ENCODE measurements around the gene DDX11. TPM values are rescaled to one million over a fixed set of nuclear protein-coding genes. Genes with fewer than 3 reads are reported as not detected.
"Not testable (repeated sequence)": the region's sequence is repeated elsewhere in the genome, so short reads cannot be mapped to it uniquely, and the experiment has no call there.

Gene DDX11
- total RNA-seq, 4 donors from 2014 or later = 9.6 to 33.9 (median 24.8) TPM

GRCh38 chr12:31089072-31089471 is 15.4 kb downstream of the DDX11 start:
- H3K36me3 ChIP-seq = no peaks in the 10 kb centered on the region
- TF ChIP-seq POLR2A (IDR thresholded peaks at IDR 0.05) (no peak), CTCF (IDR thresholded peaks at IDR 0.05) (no peak)
- H3K4me3 ChIP-seq (replicated peaks in 1 of 3) = no peak overlapping the region
- intact Hi-C loops (cut with DNase I) = no loop called here
- H3K27me3 ChIP-seq = no peaks in the 10 kb centered on the region
- WGBS, 2 donors = 93 to 95% methylated on average over 12 of the region's 12 CpGs
- H3K27ac ChIP-seq = no peak overlapping the region
- DNase-seq = no peak
- H3K4me1 ChIP-seq = no peaks in the 10 kb centered on the region
- H3K9me3 ChIP-seq = no peaks in the 10 kb centered on the region

GRCh38 chr12:31091629-31092028 is 18.0 kb downstream of the DDX11 start:
- H3K4me3 ChIP-seq (replicated peaks in 1 of 3); H3K27me3 ChIP-seq; intact Hi-C loops (cut with DNase I); H3K9me3 ChIP-seq; H3K4me1 ChIP-seq; H3K27ac ChIP-seq; H3K36me3 ChIP-seq; DNase-seq: not testable (repeated sequence)
- WGBS, 2 donors = 90 to 92% methylated on average over 6 to 16 of the region's 19 CpGs

GRCh38 chr12:31092718-31093117 is 19.1 kb downstream of the DDX11 start:
- H3K36me3 ChIP-seq; H3K9me3 ChIP-seq; H3K4me1 ChIP-seq; H3K27me3 ChIP-seq; H3K27ac ChIP-seq; DNase-seq; intact Hi-C loops (cut with DNase I); H3K4me3 ChIP-seq (replicated peaks in 1 of 3): not testable (repeated sequence)
- WGBS, 2 donors = no CpG with 5 or more reads among the region's 8 CpGs

GRCh38 chr12:31095080-31095860 is 21.6 kb downstream of the DDX11 start:
- WGBS, 2 donors = 94 to 95% methylated on average over 19 to 20 of the region's 21 CpGs
- H3K4me1 ChIP-seq; H3K27me3 ChIP-seq; DNase-seq; H3K4me3 ChIP-seq (replicated peaks in 1 of 3); H3K9me3 ChIP-seq; H3K36me3 ChIP-seq; intact Hi-C loops (cut with DNase I); H3K27ac ChIP-seq: not testable (repeated sequence)

GRCh38 chr12:31096251-31097065 is 22.8 kb downstream of the DDX11 start:
- H3K9me3 ChIP-seq; intact Hi-C loops (cut with DNase I); H3K36me3 ChIP-seq; H3K27me3 ChIP-seq; H3K4me3 ChIP-seq (replicated peaks in 1 of 3); H3K27ac ChIP-seq; H3K4me1 ChIP-seq: not testable (repeated sequence)
- DNase-seq = peak in 1 of 2 donors; percentile 23
- WGBS, 2 donors = 87 to 88% methylated on average over 15 to 17 of the region's 19 CpGs

- intact Hi-C loops (cut with DNase I); H3K36me3 ChIP-seq: not testable (repeated sequence)
- 91 to 93% methylated on average over 6 of the region's 8 CpGs for WGBS, 2 donors
These were observed 24.2 kb downstream of the DDX11 start for GRCh38 chr12:31097819-31098218.

GRCh38 chr12:31098363-31098762 is 24.7 kb downstream of the DDX11 start:
- H3K9me3 ChIP-seq; H3K4me1 ChIP-seq; intact Hi-C loops (cut with DNase I); H3K27ac ChIP-seq; H3K4me3 ChIP-seq (replicated peaks in 1 of 3); H3K27me3 ChIP-seq; H3K36me3 ChIP-seq; DNase-seq: not testable (repeated sequence)
- WGBS, 2 donors = 96 to 97% methylated on average over 5 of the region's 5 CpGs

More at GRCh38 chr12:31097819-31098218, 24.2 kb downstream of the DDX11 start:
- not testable (repeated sequence) for H3K9me3 ChIP-seq; DNase-seq; H3K27ac ChIP-seq; H3K27me3 ChIP-seq; H3K4me1 ChIP-seq; H3K4me3 ChIP-seq (replicated peaks in 1 of 3)

- H3K9me3 ChIP-seq; H3K27me3 ChIP-seq; H3K27ac ChIP-seq; H3K4me3 ChIP-seq (replicated peaks in 1 of 3); intact Hi-C loops (cut with DNase I); H3K36me3 ChIP-seq; H3K4me1 ChIP-seq; DNase-seq: not testable (repeated sequence)
- 91 to 93% methylated on average over 7 to 9 of the region's 9 CpGs for WGBS, 2 donors
These were observed 25.1 kb downstream of the DDX11 start for GRCh38 chr12:31098771-31099170.

GRCh38 chr12:31099434-31099833 is 25.8 kb downstream of the DDX11 start:
- H3K27me3 ChIP-seq; H3K27ac ChIP-seq; H3K4me1 ChIP-seq; intact Hi-C loops (cut with DNase I); H3K9me3 ChIP-seq; H3K36me3 ChIP-seq; H3K4me3 ChIP-seq (replicated peaks in 1 of 3); DNase-seq: not testable (repeated sequence)
- 89 to 91% methylated on average over 2 of the region's 2 CpGs for WGBS, 2 donors

GRCh38 chr12:31100503-31101208 is 27.0 kb downstream of the DDX11 start:
- H3K27ac ChIP-seq; intact Hi-C loops (cut with DNase I); H3K9me3 ChIP-seq; H3K36me3 ChIP-seq; DNase-seq; H3K4me3 ChIP-seq (replicated peaks in 1 of 3); H3K27me3 ChIP-seq; H3K4me1 ChIP-seq: not testable (repeated sequence)
- WGBS, 2 donors = 92 to 96% methylated on average over 5 to 25 of the region's 26 CpGs

GRCh38 chr12:31102125-31102524 is 28.5 kb downstream of the DDX11 start:
- 93 to 95% methylated on average over 6 to 7 of the region's 8 CpGs for WGBS, 2 donors
- H3K9me3 ChIP-seq; H3K27ac ChIP-seq; H3K4me3 ChIP-seq (replicated peaks in 1 of 3); H3K4me1 ChIP-seq; intact Hi-C loops (cut with DNase I); H3K36me3 ChIP-seq; H3K27me3 ChIP-seq; DNase-seq: not testable (repeated sequence)
